HG02943 (cell line): ENCODE results near the gene RFX6.
"Not testable (repeated sequence)": the region's sequence is repeated elsewhere in the genome, so short reads cannot be mapped to it uniquely, and the experiment has no call there.

Experiments used
- ATAC-seq: cut with Tn5 transposase; IDR thresholded peaks from one replicate; pipeline ENCODE4 v1.9.1; 2021; ENCODE audit warnings: mild to moderate bottlenecking, low read depth, moderate library complexity; ENCODE audit not compliant: unreplicated experiment

Gene RFX6, protein sequence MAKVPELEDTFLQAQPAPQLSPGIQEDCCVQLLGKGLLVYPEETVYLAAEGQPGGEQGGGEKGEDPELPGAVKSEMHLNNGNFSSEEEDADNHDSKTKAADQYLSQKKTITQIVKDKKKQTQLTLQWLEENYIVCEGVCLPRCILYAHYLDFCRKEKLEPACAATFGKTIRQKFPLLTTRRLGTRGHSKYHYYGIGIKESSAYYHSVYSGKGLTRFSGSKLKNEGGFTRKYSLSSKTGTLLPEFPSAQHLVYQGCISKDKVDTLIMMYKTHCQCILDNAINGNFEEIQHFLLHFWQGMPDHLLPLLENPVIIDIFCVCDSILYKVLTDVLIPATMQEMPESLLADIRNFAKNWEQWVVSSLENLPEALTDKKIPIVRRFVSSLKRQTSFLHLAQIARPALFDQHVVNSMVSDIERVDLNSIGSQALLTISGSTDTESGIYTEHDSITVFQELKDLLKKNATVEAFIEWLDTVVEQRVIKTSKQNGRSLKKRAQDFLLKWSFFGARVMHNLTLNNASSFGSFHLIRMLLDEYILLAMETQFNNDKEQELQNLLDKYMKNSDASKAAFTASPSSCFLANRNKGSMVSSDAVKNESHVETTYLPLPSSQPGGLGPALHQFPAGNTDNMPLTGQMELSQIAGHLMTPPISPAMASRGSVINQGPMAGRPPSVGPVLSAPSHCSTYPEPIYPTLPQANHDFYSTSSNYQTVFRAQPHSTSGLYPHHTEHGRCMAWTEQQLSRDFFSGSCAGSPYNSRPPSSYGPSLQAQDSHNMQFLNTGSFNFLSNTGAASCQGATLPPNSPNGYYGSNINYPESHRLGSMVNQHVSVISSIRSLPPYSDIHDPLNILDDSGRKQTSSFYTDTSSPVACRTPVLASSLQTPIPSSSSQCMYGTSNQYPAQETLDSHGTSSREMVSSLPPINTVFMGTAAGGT

DNA sequence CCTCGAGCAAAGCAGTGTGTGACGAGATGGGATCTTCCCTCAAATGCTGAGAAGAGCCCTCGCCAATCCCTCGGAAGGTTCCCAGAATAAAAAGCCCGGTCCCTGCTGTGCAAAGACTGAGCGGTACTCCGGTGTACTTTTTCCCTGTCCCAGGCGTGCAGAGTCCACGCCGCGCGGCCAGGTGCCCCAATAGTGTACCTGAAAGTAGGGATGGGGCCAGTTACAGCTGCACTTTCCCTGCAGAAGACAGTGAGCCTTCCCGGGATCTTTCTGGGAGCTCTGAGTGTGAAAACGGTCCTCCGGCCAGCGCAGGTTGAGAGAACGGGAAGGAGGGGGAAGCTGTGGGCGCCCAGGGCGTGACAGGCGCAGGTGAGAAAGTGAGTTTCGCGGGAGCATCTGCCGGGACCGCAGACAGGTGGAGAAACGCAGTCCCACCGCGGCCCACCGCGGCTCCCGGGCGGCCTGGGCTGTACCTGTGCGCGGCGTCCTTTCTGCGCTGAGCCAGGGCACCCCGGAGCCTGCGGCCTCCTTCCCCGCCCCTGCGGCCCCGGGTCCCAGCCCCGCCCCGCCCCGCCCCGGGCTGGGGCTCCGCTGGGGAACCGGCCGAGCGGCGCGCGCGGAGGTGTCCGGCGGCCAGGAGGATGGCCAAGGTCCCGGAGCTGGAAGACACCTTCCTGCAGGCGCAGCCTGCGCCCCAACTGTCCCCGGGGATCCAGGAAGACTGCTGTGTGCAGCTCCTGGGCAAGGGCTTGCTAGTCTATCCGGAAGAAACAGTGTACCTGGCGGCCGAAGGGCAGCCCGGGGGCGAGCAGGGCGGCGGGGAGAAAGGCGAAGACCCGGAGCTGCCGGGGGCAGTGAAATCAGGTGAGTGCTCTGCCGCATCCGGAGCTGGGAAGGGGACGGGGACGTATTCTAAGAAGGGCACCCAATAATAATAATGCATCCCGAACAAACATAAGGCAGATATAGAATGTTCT, at the start of gene RFX6:
TSS of gene RFX6 (plus strand) at position 608 of the 977 bp plus-strand sequence. CDS start at position 642, 34 bp downstream.
- no peak for ATAC-seq

DNA sequence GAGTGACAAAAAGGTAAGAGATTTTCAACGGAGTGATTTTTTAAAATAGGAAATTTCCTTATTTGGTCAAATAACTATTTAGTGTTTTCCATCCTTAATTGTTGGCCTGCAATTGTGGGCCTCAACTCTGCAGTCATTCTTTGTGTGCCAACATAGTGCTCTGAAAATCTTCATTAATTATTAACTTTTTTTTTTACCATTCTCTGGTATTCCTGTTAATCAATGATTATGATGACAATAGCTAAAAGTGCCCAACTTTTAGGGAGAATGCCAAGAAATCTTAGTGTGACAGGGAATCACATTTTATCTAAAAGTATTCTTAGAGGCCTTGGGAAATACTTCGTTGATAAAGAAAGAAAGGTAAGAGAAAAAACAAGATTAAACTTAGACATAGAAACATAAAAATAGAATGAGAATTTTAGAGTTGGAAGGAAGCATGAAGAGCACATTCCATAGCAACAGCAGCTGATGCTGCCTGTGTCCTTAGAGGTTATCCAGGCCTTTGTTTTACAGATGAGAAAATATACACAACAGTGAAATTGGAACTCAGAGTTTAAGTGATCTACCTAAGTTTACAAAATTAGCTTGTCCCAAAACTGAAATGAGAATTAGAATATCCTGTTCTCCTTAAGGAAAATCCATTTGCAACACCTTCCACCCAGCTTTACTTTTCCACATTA, 49.3 kb upstream of the RFX6 start:
- ATAC-seq, result no peak

- ATAC-seq, result no peak
These were observed 48.1 kb upstream of the RFX6 start, which contains the start of gene GPRC6A for GRCh38 chr6:116828983-116829382. TSS of gene GPRC6A (minus strand) at chr6:116829083. CDS start at chr6:116829013, 70 bp downstream.

DNA sequence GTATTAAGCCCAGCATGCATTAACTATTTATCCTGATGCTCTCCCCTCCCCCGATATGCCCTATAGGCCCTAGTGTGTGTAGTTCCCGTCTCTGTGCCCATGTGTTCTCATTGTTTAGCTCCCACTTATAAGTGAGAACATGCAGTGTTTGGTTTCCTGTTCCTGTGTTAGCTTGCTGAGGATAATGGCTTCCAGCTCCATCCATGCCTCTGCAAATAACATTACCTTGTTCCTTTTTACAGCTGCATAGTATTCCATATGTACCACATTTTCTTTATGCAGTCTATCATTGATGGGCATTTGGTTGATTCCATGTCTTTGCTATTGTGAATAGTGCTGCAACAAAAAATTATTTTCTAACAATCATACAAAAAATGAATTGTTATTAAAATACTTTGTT, 42.5 kb upstream of the RFX6 start:
- ATAC-seq, result not testable (repeated sequence)

- ATAC-seq, result no peak
These were observed 40.3 kb upstream of the RFX6 start for GRCh38 chr6:116836606-116837342.

- ATAC-seq, result no peak
These were observed 37.0 kb upstream of the RFX6 start for GRCh38 chr6:116840091-116840490.

- no peak for ATAC-seq
These were observed 34.6 kb upstream of the RFX6 start for GRCh38 chr6:116842459-116842858.

DNA sequence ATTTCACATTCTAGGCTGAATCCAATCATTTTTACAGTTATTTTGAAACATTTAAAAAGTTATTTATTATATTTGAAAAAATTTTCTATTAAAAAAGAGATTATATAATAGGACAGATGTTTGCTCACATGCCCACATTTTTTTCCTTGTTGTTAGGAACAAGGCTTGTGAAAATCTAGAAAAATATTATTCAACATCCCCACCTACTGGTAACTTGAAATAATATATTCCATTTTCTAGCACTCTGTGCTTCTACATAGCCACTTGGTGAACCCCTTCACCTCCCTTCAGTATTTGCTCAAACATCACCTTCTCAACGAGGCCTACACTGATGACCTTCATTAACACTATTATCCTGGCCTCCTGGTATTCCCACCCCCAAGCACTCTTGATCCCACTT, 29.8 kb upstream of the RFX6 start:
- ATAC-seq, result no peak

DNA sequence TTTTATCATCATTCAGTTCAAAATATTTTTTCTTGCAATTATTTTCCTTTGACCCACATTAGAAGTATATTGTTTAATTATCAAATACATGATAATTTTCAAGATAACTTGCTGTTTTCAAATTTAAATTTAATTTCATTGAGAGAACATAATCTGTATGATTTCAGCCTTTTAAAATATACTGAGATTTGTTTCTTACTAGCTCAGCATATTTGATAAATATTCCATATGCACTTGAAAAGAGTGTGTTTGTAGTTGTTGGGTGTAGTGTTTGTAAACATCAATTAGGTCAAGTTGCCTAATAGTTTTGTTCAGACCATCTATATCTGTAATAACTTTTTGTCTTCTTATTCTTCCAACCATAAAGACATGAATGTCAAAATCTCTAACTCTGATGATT, 19.0 kb upstream of the RFX6 start:
- ATAC-seq, result no peak

- ATAC-seq, result no peak
These were observed 17.8 kb upstream of the RFX6 start for GRCh38 chr6:116859264-116859663.

GRCh38 chr6:116866281-116866871, 10.7 kb upstream of the RFX6 start:
- ATAC-seq, result no peak

DNA sequence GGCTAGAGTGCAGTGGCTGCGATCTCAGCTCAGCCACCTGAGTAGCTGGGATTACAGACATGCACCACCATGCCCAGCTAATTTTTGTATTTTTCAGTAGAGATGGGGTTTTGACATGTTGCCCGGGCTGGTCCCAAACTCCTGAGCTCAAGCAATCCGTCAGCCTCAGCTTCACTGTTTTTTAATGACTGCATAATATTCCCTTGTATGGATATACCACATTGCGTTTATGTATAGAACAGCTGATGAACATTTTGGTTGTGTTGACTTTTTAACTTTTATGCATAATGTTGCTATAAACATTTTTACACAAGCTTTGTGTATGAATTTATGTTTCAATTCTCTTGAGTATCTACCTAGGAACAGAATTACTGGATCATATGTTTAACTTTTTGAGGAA, 4.3 kb upstream of the RFX6 start:
- no peak for ATAC-seq

GRCh38 chr6:116876107-116876506, 935 bp upstream of the RFX6 start:
- ATAC-seq, result no peak

GRCh38 chr6:116877743-116878142, 701 bp downstream of the RFX6 start:
- no peak for ATAC-seq

DNA sequence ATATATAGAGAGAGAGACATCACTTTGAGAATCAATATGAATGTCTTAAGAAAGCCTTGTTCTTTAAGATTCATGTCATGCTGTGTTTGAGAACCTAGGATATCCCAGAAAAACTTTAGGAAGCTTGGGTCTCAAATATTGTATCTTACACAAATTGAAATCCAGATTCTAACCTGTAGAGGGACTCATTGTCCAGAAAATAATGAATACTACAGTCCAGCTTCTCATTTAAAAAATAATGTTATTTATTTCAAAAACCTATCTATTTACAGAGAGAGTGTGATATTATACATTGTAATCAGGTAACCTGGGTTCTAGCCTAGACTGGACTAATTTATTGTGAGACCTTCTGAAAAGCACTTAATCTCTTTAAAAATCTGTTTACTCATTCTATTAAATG, 4.2 kb downstream of the RFX6 start:
- ATAC-seq, result no peak

DNA sequence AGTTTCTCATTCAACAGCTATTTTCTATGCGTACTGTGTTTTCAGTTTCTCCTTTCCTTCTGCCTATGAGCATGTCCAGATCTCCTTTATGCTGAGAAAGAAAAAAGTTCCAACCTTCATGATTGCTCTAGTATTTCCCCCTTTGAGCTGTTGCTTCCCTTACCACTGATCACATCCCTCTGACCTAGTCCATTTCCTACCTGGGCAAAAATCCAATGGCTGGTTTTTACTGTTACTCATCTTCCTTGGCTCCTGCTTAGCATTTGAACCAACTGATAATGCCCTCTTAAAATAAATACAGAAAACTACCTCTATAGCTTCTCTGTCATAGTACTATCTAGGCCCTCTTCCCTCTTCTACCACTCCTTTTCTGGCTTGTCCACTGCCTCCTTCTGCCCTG, 6.0 kb downstream of the RFX6 start:
- no peak for ATAC-seq

- ATAC-seq, result no peak
These were observed 7.5 kb downstream of the RFX6 start for GRCh38 chr6:116884530-116884929.

DNA sequence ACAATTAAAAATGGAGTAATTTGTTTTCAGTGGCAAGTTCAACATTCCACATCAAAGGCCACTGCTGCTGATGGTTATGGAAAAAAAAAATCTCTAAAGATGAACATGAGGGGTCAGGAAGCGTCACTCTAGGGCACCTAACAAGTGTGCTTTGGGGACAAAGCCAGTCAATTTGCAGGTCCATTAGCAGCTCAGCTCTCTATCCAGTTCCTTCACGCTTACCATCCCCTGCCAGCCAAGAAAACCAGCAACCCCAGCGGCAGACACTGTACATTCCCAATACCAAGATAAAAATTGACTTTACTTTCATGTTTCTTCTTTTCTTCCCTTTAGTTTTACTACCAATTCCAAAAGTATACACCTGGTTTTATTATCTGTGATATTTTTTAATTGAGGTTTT, 10.1 kb downstream of the RFX6 start:
- ATAC-seq, result no peak

GRCh38 chr6:116887894-116888293, 10.9 kb downstream of the RFX6 start:
- no peak for ATAC-seq
